Progenitor cell of endocrine pancreas (in vitro differentiated cells): Measurements from ENCODE around the gene GPRIN2. TPM values are rescaled to one million over a fixed set of nuclear protein-coding genes. Genes with fewer than 3 reads are reported as not detected.

ENCODE experiments used
- DNase-seq: peaks from one replicate; pipeline ENCODE4 v3.0.0; 2021; ENCODE audit warnings: low spot score; ENCODE audit not compliant: unreplicated experiment
- H3K27ac Mint-ChIP-seq: 2 replicates; pipeline ENCODE4 v1.8.0; 2021; ENCODE audit warnings: mild to moderate bottlenecking, moderate library complexity, mixed read lengths
- H3K27me3 Mint-ChIP-seq: 2 replicates; pipeline ENCODE4 v1.8.0; 2021; ENCODE audit warnings: mixed read lengths
- H3K36me3 Mint-ChIP-seq: 2 replicates; pipeline ENCODE4 v1.8.0; 2022; ENCODE audit warnings: mixed read lengths; ENCODE audit not compliant: insufficient read depth
- H3K4me1 Mint-ChIP-seq: 2 replicates; pipeline ENCODE4 v1.8.0; 2021; ENCODE audit warnings: low read depth, mixed read lengths
- H3K4me3 Mint-ChIP-seq: 2 replicates; pipeline ENCODE4 v1.8.0; 2021; ENCODE audit warnings: low read depth, mild to moderate bottlenecking, moderate library complexity, mixed read lengths
- H3K9me3 Mint-ChIP-seq: 2 replicates; pipeline ENCODE4 v1.8.0; 2021; ENCODE audit warnings: low read depth, mixed read lengths
- CTCF ChIP-seq: fragments of 200-600 bp; sonication (generic); IDR thresholded peaks from one replicate; pipeline ENCODE4 v1.5.0; 2021; ENCODE audit warnings: antibody characterized with exemption, mild to moderate bottlenecking; ENCODE audit not compliant: unreplicated experiment
- total RNA-seq: library from RNA; stranded (reverse); gene quantifications from 2 replicates; pipeline ENCODE4 v1.2.1, GENCODE V29; 2021

The GPRIN2 gene
- total RNA-seq, 1 donor from 2014 or later: 14.0 TPM

DNA sequence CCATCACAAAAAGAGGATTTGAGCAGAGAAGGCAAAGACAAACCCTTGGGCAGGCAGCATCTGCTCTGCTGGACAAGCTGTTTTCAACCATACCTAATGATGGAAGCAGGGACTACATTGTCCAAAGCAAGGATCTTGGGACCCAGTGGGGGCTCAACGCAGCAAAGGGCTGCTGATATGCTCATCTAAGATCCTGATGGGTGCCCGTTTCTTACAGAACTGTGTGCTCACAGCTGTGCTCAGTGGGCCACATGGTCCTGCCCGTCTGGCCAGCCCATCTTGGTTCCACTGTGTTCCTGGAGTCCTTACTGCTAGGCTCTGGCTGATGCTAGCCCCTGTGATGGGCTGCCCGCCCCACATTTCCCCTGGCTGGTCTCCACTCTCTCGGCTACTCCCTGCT is 36.1 kb downstream of the GPRIN2 start:
- H3K4me1 Mint-ChIP-seq: no peaks in the 10 kb centered on the region
- no peak for DNase-seq
- H3K27ac Mint-ChIP-seq: no peak overlapping the region
- no peak for TF ChIP-seq CTCF
- no peak overlapping the region for H3K4me3 Mint-ChIP-seq
- no peaks in the 10 kb centered on the region for H3K9me3 Mint-ChIP-seq
- peaks cover 5% of the 10 kb centered on the region for H3K27me3 Mint-ChIP-seq
- no peaks in the 10 kb centered on the region for H3K36me3 Mint-ChIP-seq

DNA sequence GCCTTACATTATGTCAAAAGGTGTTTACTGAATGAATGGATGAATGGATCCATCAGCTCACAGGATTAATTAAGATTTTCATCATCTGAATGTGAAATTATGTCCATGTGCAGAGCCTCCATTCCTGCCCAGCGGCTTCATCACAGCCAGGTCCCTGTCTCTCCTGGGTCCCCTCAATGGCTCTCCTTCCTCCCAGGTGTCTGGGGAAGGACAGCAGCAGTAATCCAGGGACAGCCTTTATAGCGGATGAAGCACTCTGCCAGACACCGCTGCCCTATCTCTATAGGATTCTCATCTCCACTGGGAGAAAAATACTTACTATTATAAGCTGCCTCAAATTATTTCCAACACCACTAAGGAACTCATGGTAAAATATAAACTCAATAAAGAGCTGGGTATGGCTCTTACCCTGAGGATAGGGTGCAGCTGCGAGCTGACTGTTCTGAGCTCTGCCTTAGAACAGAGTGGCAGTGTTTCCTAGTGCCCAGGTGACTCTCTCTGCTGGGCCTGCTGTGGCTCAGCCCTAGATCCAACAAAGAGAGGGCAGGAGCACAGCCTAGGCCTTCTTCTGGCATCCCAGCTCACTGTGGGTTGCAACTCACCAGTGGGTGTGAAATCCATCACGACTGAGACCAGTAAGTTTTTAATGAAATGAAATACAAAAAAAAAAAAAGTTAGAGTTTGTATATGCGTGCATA is 38.3 kb downstream of the GPRIN2 start:
- H3K9me3 Mint-ChIP-seq: no peaks in the 10 kb centered on the region
- no peaks in the 10 kb centered on the region for H3K4me1 Mint-ChIP-seq
- peak; percentile 6 for DNase-seq
- peaks cover 8% of the 10 kb centered on the region for H3K27me3 Mint-ChIP-seq
- H3K4me3 Mint-ChIP-seq: no peak overlapping the region
- H3K27ac Mint-ChIP-seq: no peak overlapping the region
- TF ChIP-seq CTCF: no peak
- no peaks in the 10 kb centered on the region for H3K36me3 Mint-ChIP-seq

DNA sequence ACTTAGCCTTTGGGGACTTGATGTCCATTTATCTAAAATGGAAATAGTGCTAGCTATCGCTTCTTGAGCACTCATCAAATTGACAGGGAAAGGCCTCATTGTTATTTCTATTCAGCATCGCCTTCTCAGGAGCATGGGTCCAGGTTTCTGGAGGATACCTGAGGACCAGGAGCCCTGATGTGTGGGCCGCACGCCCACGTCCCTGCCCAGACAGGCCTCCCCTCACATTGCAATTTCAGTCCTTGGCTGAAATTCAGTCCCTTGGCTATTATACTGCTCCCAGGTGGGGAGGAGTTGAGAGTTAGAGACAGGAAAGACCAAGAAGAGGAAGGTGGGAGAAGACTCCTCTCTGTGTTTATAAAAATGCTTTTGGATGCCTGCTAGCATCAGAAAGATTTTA is 38.9 kb downstream of the GPRIN2 start:
- H3K4me3 Mint-ChIP-seq: no peak overlapping the region
- H3K9me3 Mint-ChIP-seq: no peaks in the 10 kb centered on the region
- H3K36me3 Mint-ChIP-seq: no peaks in the 10 kb centered on the region
- no peak overlapping the region for H3K27ac Mint-ChIP-seq
- DNase-seq: peak; percentile 7
- no peaks in the 10 kb centered on the region for H3K4me1 Mint-ChIP-seq
- peaks cover 8% of the 10 kb centered on the region for H3K27me3 Mint-ChIP-seq
- TF ChIP-seq CTCF: no peak

DNA sequence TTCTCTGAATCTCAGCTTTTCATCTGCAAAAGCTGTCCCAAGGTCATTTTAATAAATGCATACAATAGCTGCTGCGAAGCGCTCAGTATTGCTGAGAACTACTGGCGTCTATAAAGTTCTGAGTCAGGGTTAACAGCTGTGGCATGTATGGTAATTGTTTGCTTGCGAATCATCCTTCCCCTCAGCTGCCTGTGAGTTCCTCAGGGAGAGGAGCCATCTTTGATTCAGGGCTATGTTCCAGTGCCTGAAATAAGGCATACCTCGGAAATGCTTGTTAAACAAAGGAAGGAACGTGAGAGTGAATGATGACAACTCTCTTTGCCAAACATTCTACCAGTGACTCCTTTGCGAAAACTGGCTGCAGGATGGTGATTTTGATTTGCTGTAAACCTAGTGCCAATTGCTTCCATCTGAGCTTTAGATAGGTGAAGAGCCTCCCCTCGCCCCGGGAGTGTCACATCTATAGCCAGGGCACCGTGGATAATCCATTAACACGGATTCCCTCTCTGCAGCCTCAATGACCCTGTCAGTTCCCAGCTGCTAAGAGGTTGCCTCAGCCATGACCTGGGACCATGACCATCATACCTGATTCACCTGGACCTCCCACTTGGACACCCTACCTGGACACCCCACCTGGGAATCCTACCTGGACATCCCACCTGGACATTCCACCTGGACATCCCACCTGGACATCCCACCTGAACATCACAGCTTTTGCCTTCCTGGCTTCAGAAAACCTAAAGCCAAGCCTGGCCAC is 39.6 kb downstream of the GPRIN2 start:
- Mint-ChIP-seq H3K27me3 (peaks cover 8% of the 10 kb centered on the region), H3K36me3 (no peaks in the 10 kb centered on the region), H3K27ac (no peak overlapping the region), H3K4me1 (no peaks in the 10 kb centered on the region), H3K4me3 (no peak overlapping the region), H3K9me3 (no peaks in the 10 kb centered on the region)
- no peak for TF ChIP-seq CTCF
- DNase-seq: peak; percentile 7

DNA sequence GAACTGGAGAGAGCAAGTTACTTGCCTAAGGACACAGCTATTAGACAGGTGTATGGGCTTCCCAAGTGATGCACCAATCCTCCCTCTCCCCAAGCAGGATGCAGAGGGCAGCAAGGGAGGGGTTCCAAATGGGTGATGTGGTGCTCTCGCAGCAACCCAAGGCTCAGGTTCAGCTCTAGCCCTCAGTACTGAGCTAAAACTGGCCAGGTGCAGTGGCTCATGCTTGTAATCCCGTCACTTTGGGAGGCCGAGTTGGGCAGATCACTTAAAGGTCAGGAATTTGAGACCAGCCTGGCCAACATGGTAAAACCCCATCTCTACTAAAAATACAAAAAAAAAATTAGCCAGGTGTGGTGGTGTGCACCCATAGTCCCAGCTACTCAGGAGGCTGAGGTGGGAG is 40.7 kb downstream of the GPRIN2 start:
- peak; percentile 6 for DNase-seq
- no peaks in the 10 kb centered on the region for H3K4me1 Mint-ChIP-seq

More for the DNA sequence above, 40.7 kb downstream of the GPRIN2 start:
- TF ChIP-seq CTCF: no peak
- H3K36me3 Mint-ChIP-seq: no peaks in the 10 kb centered on the region
- H3K27ac Mint-ChIP-seq: no peak overlapping the region
- no peak overlapping the region for H3K4me3 Mint-ChIP-seq
- peaks cover 8% of the 10 kb centered on the region for H3K27me3 Mint-ChIP-seq
- no peaks in the 10 kb centered on the region for H3K9me3 Mint-ChIP-seq
